ENCODE results near the gene RBM38.
"Not testable (repeated sequence)": the region's sequence is repeated elsewhere in the genome, so short reads cannot be mapped to it uniquely, and the experiment has no call there.

Gene RBM38

DNA sequence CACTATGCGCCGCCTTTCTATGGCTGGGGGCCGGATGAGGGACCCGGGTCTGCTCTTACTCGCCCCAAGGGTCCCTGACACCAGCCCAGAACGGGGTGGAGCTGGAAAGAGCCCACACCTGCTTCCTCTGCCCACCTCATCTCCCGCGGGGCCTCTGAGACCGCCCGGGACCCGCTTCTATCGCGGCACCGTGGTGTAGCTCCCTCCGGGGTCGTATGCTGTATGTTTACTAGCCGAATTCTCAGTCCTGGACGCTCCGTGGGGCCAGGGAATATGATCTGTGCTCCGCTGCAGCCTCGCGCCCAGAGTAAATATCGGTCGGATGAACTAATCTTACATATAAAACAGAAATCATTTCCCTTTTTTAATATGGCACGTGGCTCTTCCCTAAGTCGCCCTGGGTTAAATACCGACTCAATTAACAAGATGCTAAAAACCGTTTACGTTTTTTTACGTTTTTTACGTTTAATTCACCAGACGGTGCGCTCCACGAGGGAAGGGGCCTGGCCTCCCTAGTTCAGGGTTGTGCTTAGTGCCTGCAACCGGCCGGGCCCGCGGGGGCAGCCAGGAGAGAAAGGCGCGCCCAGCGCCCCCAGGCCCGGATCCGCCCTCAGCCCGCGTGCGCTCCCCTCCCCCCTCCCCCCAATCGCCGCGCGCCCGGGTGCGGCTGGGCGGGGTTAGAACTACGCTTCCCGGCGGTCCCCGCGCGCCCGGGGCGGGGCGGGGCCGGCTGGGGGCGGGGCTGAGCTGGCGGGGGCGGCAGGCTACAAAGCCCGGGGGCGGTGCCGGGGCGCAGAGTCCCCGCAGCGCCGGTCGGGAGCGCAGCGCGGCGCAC is at the start of gene RBM38:
RBM38 (plus strand) TSS at position 793 of the 835 bp plus-strand sequence. CDS start 186 bp downstream, outside the sequence.
- Histone ChIP-seq H3K4me3 (ENCODE audit: low read depth in 1 of 2, low read length in 1 of 2) (peak within 1 kb of the TSS; percentile 71 to 90), H3K36me3 (peaks cover 31% of the 10 kb centered on the region), H3K27me3 (no peaks in the 10 kb centered on the region), H3K27ac (peak within 1 kb of the TSS; percentile 90), H3K4me1 (ENCODE audit: control insufficient read depth in 1 of 2, insufficient read depth in 1 of 2, low read depth in 1 of 2, low read length in 1 of 2) (peaks cover 61 to 63% of the 10 kb centered on the region in 2 experiments), H3K9me3 (no peaks in the 10 kb centered on the region)
- TF ChIP-seq, protein P1, sequence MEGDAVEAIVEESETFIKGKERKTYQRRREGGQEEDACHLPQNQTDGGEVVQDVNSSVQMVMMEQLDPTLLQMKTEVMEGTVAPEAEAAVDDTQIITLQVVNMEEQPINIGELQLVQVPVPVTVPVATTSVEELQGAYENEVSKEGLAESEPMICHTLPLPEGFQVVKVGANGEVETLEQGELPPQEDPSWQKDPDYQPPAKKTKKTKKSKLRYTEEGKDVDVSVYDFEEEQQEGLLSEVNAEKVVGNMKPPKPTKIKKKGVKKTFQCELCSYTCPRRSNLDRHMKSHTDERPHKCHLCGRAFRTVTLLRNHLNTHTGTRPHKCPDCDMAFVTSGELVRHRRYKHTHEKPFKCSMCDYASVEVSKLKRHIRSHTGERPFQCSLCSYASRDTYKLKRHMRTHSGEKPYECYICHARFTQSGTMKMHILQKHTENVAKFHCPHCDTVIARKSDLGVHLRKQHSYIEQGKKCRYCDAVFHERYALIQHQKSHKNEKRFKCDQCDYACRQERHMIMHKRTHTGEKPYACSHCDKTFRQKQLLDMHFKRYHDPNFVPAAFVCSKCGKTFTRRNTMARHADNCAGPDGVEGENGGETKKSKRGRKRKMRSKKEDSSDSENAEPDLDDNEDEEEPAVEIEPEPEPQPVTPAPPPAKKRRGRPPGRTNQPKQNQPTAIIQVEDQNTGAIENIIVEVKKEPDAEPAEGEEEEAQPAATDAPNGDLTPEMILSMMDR (IDR thresholded peaks at IDR 0.05) = peak; percentile 28

DNA sequence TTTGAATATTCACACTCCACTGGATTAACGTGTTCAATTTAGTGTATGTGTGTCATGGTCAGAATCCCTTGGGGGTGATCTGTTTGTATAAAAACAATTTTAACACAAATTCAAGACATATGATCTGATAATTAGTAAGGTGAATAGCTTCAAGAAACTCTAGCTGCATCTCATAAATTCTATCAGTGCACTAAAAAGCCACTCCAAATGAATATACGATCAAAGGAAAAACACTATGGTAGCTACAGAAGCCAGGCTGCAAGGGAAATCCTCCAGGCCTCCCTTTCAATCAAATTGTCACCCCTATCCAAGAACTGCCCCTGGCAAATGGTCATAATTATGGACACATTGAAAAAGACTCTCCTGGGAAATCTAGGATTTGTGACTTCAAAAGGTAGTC is 49.5 kb upstream of the RBM38 start:
- H3K9me3 ChIP-seq = no peaks in the 10 kb centered on the region
- H3K27ac ChIP-seq = no peak overlapping the region
- peaks cover 96% of the 10 kb centered on the region for H3K27me3 ChIP-seq
- H3K36me3 ChIP-seq = no peaks in the 10 kb centered on the region
- TF ChIP-seq, protein P1 (IDR thresholded peaks at IDR 0.05) = no peak
- H3K4me3 ChIP-seq (ENCODE audit: low read depth in 1 of 2, low read length in 1 of 2) = no peak overlapping the region
- no peaks in the 10 kb centered on the region for H3K4me1 ChIP-seq (ENCODE audit: control insufficient read depth in 1 of 2, insufficient read depth in 1 of 2, low read depth in 1 of 2, low read length in 1 of 2)

DNA sequence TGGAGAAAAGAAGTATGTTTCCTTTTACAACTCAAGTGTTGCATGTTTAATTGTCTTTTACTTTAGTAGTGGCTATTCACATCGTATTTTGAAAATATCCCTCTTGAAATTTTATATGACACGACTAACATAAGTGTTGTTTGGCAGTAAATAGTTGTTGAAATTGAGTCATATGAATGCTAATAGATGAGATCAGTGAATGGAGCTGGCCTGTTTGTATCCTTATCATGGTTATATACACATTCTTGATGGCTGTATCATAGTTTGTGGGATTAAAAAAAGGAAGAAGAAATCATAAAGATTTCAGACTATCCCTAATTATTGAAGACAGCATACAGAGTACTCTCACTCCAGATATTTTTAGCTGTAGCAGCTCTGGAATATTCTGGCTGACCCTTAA is 48.4 kb upstream of the RBM38 start:
- TF ChIP-seq, protein P1 (IDR thresholded peaks at IDR 0.05) = no peak
- no peaks in the 10 kb centered on the region for H3K9me3 ChIP-seq
- no peak overlapping the region for H3K27ac ChIP-seq
- no peaks in the 10 kb centered on the region for H3K4me1 ChIP-seq (ENCODE audit: control insufficient read depth in 1 of 2, insufficient read depth in 1 of 2, low read depth in 1 of 2, low read length in 1 of 2)
- peaks cover 95% of the 10 kb centered on the region for H3K27me3 ChIP-seq
- H3K36me3 ChIP-seq = no peaks in the 10 kb centered on the region
- H3K4me3 ChIP-seq (ENCODE audit: low read depth in 1 of 2, low read length in 1 of 2) = no peak overlapping the region

DNA sequence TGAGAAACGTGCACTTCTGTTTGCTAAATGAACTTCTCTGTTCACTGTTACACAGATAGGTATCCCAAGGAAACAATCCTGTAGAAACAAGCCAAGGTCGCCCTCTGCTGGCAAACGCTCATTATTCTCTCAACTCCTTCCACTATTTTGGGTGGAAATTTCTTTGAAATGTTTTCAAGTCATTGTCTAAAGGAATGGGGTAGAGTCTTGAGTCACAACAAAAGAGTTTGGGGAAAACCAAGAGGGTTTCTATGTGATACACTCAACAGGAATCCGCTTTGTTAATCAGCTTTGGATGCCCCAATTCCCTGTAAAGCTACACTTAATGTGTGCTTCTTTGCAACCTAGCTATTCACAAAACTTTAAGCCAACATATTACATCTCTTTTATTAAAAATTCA is 44.7 kb upstream of the RBM38 start:
- Histone ChIP-seq H3K4me3 (ENCODE audit: low read depth in 1 of 2, low read length in 1 of 2) (no peak overlapping the region), H3K27me3 (peaks cover 86% of the 10 kb centered on the region), H3K27ac (no peak overlapping the region), H3K4me1 (ENCODE audit: control insufficient read depth in 1 of 2, insufficient read depth in 1 of 2, low read depth in 1 of 2, low read length in 1 of 2) (peaks cover 1 to 2% of the 10 kb centered on the region in 2 experiments), H3K36me3 (no peaks in the 10 kb centered on the region), H3K9me3 (no peaks in the 10 kb centered on the region)
- TF ChIP-seq, protein P1 (IDR thresholded peaks at IDR 0.05) = peak; percentile 55

DNA sequence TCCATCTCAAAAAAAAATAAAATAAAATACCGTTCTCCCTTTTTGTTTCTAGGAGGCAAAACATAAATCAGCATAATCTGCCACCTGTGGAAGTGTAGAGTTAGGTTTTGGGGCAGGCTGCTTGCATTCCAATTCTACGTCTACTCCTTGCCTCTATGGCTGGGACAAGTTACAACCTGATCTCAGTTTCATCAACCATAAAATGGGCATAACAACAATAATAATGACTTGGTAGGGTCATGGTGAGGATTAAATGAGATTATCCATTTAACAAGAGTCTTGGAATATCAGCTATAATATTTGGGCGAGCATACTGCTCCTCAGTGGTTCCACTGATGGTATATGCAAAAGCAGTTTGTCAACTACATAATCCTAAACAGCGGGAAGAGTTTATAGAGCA is 43.8 kb upstream of the RBM38 start:
- Histone ChIP-seq H3K36me3 (no peaks in the 10 kb centered on the region), H3K27me3 (peaks cover 76% of the 10 kb centered on the region), H3K4me3 (ENCODE audit: low read depth in 1 of 2, low read length in 1 of 2) (no peak overlapping the region), H3K4me1 (ENCODE audit: control insufficient read depth in 1 of 2, insufficient read depth in 1 of 2, low read depth in 1 of 2, low read length in 1 of 2) (peaks cover 9 to 10% of the 10 kb centered on the region in 2 experiments), H3K9me3 (no peaks in the 10 kb centered on the region), H3K27ac (no peak overlapping the region)
- TF ChIP-seq, protein P1 (IDR thresholded peaks at IDR 0.05) = no peak

DNA sequence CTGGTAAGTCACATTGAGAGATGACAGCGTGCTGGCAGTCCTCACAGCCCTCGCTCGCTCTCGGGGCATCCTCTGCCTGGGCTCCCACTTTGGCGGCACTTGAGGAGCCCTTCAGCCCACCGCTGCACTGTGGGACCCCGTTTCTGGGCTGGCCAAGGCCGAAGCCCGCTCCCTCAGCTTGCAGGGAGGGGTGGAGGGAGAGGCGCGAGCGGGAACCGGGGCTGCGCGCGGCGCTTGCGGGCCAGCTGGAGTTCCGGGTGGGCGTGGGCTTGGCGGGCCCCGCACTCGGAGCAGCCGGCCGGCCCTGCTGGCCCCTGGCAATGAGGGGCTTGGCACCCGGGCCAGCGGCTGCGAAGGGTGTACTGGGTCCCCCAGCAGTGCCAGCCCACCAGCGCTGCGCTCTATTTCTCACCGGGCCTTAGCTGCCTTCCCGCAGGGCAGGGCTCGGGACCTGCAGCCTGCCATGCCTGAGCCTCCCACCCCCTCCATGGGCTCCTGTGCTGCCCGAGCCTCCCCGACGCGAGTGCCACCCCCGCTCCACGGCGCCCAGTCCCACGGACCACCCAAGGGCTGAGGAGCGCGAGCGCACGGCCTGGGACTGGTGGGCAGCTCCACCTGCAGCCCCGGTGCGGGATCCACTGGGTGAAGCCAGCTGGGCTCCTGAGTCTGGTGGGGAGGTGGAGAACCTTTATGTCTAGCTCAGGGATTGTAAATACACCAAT is 42.8 kb upstream of the RBM38 start:
- H3K27me3 ChIP-seq = peaks cover 67% of the 10 kb centered on the region
- H3K9me3 ChIP-seq; H3K4me1 ChIP-seq (ENCODE audit: control insufficient read depth in 1 of 2, insufficient read depth in 1 of 2, low read depth in 1 of 2, low read length in 1 of 2); H3K27ac ChIP-seq; H3K4me3 ChIP-seq (ENCODE audit: low read depth in 1 of 2, low read length in 1 of 2); H3K36me3 ChIP-seq: not testable (repeated sequence)

DNA sequence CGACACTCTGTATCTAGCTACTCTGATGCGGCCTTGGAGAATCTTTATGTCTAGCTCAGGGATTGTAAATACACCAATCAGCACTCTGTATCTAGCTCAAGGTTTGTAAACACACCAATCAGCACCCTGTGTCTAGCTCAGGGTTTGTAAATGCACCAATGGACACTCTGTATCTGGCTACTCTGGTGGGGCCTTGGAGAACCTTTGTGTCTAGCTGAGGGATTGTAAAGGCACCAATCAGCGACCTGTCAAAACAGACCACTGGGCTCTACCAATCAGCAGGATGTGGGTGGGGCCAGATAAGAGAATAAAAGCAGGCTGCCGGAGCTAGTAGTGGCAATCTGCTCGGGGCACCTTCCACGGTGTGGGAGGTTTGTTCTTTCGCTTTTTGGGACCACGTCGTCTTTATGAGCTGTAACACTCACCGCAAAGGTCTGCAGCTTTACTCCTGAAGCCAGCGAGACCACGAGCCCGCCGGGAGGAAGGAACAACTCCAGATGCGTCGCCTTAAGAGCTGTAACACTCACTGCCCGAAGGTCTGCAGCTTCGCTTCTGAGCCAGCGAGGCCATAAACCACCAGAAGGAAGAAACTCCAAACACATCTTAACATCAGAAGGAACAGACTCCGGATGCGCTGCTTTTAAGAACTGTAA is 42.1 kb upstream of the RBM38 start:
- H3K27me3 ChIP-seq = peaks cover 60% of the 10 kb centered on the region
- not testable (repeated sequence) for H3K36me3 ChIP-seq; H3K9me3 ChIP-seq; H3K4me1 ChIP-seq (ENCODE audit: control insufficient read depth in 1 of 2, insufficient read depth in 1 of 2, low read depth in 1 of 2, low read length in 1 of 2); H3K4me3 ChIP-seq (ENCODE audit: low read depth in 1 of 2, low read length in 1 of 2); H3K27ac ChIP-seq

Data from neutrophil (primary cell).